Activated naive CD4-positive, alpha-beta T cell treated with anti-CD3 and anti-CD28 coated beads, Interleukin-2, amount 50 U/mL, for 24 hours (primary cell): Measurements from ENCODE around the gene GDF10.

ENCODE experiments used
- H3K27ac Mint-ChIP-seq: one replicate; pipeline ENCODE4 v1.8.0; 2021; ENCODE audit warnings: mild to moderate bottlenecking, mixed read lengths
- H3K27me3 Mint-ChIP-seq: one replicate; pipeline ENCODE4 v1.8.0; 2021; ENCODE audit warnings: mixed read lengths
- H3K36me3 Mint-ChIP-seq: one replicate; pipeline ENCODE4 v1.8.0; 2021; ENCODE audit warnings: mixed read lengths
- H3K4me1 Mint-ChIP-seq: one replicate; pipeline ENCODE4 v1.8.0; 2021; ENCODE audit warnings: mixed read lengths
- H3K4me3 Mint-ChIP-seq: one replicate; pipeline ENCODE4 v1.8.0; 2021; ENCODE audit warnings: mild to moderate bottlenecking, mixed read lengths
- H3K9me3 Mint-ChIP-seq: one replicate; pipeline ENCODE4 v1.8.0; 2021; ENCODE audit warnings: mixed read lengths

GDF10 gene

DNA sequence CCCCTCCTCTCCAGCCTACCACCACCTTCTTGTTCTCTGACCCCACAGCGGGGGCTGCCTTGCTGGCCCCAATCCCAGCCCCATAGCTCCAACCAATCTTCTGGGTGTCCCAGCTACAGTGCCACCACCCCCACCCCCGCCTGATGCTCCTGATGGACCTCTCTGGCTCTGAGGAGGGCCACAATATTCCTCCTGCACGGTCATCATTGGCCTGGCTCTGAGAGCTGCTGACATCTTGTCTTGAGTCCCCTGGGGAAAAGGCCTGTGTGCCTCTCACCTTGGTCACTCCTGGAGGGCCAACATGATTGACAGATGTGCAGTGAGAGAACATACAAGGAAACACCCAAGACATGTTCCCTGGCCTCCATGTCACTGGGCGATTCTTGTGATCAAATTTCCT, 29.9 kb downstream of the GDF10 start:
- Mint-ChIP-seq H3K9me3 (no peaks in the 10 kb centered on the region), H3K27ac (no peak overlapping the region), H3K4me3 (no peak overlapping the region), H3K27me3 (peaks cover 2% of the 10 kb centered on the region), H3K4me1 (no peaks in the 10 kb centered on the region), H3K36me3 (no peaks in the 10 kb centered on the region)

DNA sequence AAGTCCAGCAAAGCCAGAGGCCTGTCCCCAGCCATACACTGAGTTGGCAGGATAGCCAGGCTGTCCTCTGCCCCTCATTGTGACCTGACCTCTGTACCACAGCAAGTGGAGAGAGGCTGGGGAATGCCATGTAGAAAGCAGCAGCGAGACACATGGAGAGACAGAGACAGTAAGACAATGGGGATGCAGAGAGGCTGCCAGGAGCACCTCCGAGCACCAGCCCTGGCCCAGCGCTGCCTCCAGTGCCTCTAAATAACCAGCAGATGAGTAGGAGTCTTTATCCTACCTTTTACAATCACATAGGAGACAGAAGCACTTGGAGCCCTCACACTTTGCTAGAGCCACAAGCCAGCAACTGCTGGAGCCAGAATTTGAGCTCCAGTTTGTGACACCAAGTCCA, 30.4 kb downstream of the GDF10 start:
- Mint-ChIP-seq H3K36me3 (no peaks in the 10 kb centered on the region), H3K4me3 (no peak overlapping the region), H3K4me1 (no peaks in the 10 kb centered on the region), H3K9me3 (no peaks in the 10 kb centered on the region), H3K27me3 (peaks cover 2% of the 10 kb centered on the region), H3K27ac (no peak overlapping the region)

DNA sequence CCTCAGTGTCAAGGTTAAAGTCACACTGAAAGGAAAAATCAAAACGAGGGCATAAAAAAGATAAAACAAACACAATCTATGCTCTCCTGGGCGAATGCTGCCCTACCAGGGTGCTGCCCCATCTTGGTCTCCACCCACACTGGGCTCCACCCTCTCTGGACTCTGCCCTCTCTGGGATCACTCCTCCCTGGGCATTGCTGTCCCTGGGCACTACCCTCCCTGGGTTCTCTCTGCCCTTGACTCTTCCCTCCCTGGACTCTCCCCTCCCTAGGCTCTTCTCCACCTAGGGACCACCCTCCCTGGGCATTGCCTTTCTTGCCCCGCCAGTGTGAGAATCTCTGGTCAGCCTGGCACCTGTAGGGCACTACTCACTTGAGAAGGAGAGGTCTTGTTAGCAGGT, 30.8 kb downstream of the GDF10 start:
- no peak overlapping the region for H3K4me3 Mint-ChIP-seq
- no peaks in the 10 kb centered on the region for H3K4me1 Mint-ChIP-seq
- no peaks in the 10 kb centered on the region for H3K9me3 Mint-ChIP-seq

DNA sequence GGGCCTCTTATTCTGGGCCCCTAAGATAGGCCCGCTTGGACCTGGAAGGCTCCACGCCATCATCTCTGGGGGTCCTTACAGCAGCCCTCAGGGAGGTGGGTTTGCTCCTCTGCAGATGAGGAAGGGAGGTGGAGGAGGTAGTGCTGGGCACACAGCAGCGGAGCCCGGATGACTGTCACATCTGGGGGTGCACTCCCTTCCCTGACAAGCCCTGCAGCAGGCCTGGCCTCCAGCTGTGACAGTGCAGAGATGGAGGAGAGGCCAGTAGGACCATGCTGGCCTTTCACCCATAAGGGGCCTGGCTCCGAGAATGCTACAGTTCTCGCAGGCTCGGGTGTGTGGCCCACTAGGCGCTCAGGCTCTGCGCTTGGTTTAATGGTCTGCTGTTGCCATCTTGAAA, 31.5 kb downstream of the GDF10 start:
- Mint-ChIP-seq H3K36me3 (no peaks in the 10 kb centered on the region), H3K4me1 (no peaks in the 10 kb centered on the region), H3K27me3 (peaks cover 3% of the 10 kb centered on the region), H3K4me3 (no peak overlapping the region), H3K27ac (no peak overlapping the region), H3K9me3 (no peaks in the 10 kb centered on the region)

More for the DNA sequence above, 30.8 kb downstream of the GDF10 start:
- no peak overlapping the region for H3K27ac Mint-ChIP-seq
- H3K27me3 Mint-ChIP-seq: peaks cover 2% of the 10 kb centered on the region
- no peaks in the 10 kb centered on the region for H3K36me3 Mint-ChIP-seq

DNA sequence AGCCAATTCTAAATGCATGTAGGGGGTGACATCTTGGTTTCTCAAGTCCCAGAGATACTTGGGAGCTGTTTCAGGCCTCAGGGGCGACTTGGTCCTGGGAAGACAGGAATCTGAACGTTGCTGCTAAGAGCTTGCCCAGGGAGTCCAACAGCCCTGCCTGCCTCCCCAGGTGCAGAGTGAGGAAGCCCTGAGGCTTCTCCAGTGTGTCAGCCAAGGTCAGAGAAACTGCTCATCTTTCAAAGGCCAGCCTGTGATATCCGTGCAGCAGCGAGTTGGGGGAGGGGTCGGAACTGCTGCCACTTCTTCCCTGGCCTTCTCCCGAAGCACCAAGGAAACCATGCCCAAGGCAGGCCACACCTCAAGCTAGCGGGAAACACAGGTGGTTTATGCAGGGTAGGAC, 32.0 kb downstream of the GDF10 start:
- H3K27ac Mint-ChIP-seq: no peak overlapping the region
- no peaks in the 10 kb centered on the region for H3K4me1 Mint-ChIP-seq
- no peaks in the 10 kb centered on the region for H3K36me3 Mint-ChIP-seq
- H3K27me3 Mint-ChIP-seq: peaks cover 3% of the 10 kb centered on the region
- H3K9me3 Mint-ChIP-seq: no peaks in the 10 kb centered on the region
- no peak overlapping the region for H3K4me3 Mint-ChIP-seq

DNA sequence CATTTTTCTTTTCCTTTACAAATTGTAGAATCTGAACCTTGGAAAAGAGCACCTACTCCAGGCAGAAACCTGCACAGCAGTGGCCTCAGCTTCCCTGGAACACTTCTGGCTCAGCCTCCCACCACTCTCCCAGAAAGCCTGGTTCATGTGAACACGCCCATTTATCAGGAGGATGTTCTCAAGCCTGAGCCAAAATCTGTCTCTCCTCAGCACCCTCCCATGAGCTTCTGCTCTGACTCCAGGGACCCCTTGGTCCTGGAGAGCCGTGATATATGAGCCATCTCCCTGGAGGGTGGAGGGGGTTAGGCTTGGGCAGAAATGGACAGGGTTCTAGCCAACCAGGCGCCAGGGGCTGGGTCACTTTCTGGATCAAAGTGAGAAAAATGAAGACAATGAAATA, 32.4 kb downstream of the GDF10 start:
- Mint-ChIP-seq H3K4me3 (no peak overlapping the region), H3K27me3 (peaks cover 3% of the 10 kb centered on the region), H3K36me3 (no peaks in the 10 kb centered on the region), H3K27ac (no peak overlapping the region), H3K9me3 (no peaks in the 10 kb centered on the region), H3K4me1 (no peaks in the 10 kb centered on the region)

DNA sequence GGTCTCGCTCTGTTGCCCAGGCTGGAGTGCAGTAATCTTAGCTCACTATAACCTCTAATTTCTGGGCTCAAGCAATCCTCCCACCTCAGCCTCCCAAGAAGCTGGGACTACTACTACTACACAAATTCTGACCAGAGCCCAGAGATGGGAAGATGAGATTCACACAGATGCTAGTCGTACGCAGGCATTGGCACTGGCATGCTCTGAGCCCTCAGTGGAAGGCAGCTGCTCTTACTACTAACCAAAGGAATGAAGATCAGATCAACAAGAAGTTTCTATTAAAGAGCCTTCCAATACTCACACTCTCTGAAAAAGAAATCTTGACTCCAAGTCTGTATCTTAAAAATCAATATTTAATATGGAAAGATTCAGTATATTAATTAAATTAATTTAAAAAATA, 32.9 kb downstream of the GDF10 start:
- Mint-ChIP-seq H3K27ac (no peak overlapping the region), H3K4me3 (no peak overlapping the region), H3K27me3 (peaks cover 3% of the 10 kb centered on the region), H3K36me3 (no peaks in the 10 kb centered on the region), H3K9me3 (no peaks in the 10 kb centered on the region), H3K4me1 (no peaks in the 10 kb centered on the region)

DNA sequence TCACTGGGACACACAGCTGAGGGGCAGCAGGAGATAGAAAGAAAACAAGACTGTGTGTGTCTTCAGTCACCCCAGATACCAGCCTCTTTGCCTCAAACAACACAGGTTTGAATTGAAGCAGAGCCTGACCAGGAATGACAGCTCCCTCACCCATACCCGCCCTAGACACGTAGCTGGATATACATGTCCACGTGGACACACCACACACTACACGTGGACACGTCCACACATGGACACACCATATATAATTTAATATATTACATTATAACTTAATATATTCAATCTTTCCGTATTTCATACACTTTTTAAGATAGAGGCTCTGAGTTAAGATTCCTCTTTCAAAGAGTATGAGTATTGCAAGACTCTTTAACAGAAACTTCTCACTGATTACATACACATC, 33.5 kb downstream of the GDF10 start:
- H3K27me3 Mint-ChIP-seq: peaks cover 3% of the 10 kb centered on the region
- H3K4me1 Mint-ChIP-seq: no peaks in the 10 kb centered on the region
- H3K27ac Mint-ChIP-seq: no peak overlapping the region
- no peak overlapping the region for H3K4me3 Mint-ChIP-seq
- no peaks in the 10 kb centered on the region for H3K36me3 Mint-ChIP-seq
- H3K9me3 Mint-ChIP-seq: no peaks in the 10 kb centered on the region

DNA sequence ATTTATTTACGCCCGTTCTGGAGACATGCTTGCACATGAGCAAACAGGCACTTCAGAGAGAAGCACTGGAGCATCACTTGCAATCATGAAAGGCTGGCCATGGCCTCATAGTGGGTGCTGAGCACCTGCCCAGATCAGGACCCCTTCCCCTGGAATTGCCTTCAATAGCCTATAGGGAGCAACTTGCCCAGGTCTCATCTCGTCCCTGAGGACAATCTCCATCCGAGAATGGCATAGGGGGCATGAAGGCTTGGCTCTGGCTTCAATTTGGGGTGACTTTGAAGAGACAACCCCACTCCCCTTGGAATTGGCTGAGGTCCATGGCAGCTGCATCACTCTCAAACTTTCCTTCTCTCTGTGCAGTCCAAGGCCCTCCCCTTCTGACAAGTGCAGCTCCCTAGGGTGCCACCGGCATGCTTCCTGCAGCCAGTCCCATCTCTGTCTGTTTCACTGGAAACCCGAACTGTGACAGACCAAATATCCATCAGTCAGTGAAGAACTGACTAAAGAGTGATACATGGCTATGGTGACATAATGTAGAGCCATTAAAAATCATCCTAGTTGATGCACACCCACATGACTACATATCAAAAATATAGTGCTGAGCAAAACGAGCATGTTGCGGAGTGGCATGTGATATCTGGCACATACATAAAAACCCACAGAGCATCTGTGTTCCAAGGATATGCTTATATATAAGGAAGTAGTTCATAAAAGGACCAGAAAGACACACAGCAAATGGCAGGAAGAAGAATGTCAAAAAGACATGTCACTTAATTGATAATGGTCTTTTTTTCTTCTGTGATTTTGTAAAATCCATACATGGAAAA, 34.7 kb downstream of the GDF10 start:
- no peak overlapping the region for H3K4me3 Mint-ChIP-seq
- peaks cover 3% of the 10 kb centered on the region for H3K27me3 Mint-ChIP-seq
- H3K9me3 Mint-ChIP-seq: no peaks in the 10 kb centered on the region
- no peak overlapping the region for H3K27ac Mint-ChIP-seq
- H3K4me1 Mint-ChIP-seq: no peaks in the 10 kb centered on the region
- H3K36me3 Mint-ChIP-seq: no peaks in the 10 kb centered on the region

DNA sequence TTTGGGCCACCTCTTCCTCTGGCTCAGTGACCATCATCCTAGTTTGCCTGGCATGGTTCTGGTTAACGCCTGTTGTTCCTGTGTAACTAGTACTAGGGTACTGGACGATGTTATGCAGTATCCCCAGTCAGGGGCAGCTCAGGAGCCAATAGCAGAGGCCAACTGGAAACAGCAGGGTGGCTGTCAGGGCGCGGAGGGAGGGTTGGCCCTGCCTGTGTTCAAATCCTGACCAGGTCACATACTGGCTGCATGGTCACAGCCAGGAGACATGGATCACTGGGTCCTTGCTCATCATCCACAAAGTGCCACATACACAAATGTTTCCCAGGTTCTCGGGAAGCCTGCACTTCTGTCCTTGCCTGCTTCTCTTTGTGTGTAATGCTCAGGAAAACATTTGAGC, 35.9 kb downstream of the GDF10 start:
- Mint-ChIP-seq H3K4me1 (no peaks in the 10 kb centered on the region), H3K36me3 (no peaks in the 10 kb centered on the region), H3K27me3 (peaks cover 8% of the 10 kb centered on the region), H3K27ac (no peak overlapping the region), H3K4me3 (no peak overlapping the region), H3K9me3 (no peaks in the 10 kb centered on the region)

DNA sequence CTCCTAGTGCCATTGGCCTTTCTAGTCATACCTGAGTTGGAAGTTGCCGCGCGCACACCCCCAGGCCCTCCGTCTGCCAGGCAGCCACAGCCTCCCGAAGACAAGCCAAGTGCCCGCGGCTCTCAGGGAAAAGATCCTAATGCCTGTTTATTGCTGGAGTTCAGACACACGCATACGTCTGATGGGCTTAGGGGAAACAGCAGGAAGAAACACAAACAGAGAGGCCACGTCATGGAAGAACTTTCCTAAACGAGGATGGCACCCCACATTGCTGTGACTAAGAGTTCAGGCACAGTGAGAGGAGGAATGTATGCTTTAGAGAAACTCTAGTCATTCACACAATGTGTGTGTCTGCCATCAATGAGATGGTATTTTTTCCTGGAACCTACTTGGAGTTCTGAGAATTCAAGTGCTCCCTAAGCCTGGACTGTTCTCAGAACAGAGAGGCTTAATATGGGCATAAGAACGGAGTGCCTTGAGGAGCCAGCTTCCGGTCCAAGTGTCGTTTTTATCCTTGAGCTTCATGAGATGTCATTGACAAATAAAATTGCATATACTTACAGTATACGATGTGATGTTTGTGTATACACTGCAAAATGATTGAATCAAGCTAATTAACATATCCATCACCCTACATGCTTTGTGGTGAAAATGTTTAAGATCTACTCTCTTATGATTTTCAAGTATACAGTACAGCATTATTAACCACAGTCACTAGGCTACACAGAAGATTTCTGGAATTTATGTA, 36.6 kb downstream of the GDF10 start:
- no peak overlapping the region for H3K27ac Mint-ChIP-seq
- no peaks in the 10 kb centered on the region for H3K36me3 Mint-ChIP-seq

DNA sequence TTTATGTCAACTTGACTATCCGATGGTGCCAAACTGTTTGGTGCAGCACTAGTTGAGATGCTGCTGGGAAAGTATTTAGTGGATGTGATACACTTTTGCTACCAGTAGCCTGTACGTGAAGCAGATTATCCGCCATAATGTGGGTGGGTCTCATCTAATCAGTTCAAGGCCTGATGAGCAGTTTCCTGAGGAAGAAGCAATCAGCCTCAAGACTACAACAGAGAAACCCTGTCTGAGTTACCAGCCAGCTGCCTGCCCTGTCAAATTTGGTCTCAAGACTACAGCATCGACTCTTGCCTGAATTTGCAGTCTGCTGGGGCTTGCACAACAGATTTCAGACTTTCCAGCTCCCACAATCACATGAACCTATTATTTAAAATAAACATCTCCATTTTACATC, 37.3 kb downstream of the GDF10 start:
- no peaks in the 10 kb centered on the region for H3K36me3 Mint-ChIP-seq

More for the DNA sequence above, 36.6 kb downstream of the GDF10 start:
- H3K27me3 Mint-ChIP-seq: peaks cover 8% of the 10 kb centered on the region
- no peaks in the 10 kb centered on the region for H3K4me1 Mint-ChIP-seq
- no peaks in the 10 kb centered on the region for H3K9me3 Mint-ChIP-seq
- no peak overlapping the region for H3K4me3 Mint-ChIP-seq

DNA sequence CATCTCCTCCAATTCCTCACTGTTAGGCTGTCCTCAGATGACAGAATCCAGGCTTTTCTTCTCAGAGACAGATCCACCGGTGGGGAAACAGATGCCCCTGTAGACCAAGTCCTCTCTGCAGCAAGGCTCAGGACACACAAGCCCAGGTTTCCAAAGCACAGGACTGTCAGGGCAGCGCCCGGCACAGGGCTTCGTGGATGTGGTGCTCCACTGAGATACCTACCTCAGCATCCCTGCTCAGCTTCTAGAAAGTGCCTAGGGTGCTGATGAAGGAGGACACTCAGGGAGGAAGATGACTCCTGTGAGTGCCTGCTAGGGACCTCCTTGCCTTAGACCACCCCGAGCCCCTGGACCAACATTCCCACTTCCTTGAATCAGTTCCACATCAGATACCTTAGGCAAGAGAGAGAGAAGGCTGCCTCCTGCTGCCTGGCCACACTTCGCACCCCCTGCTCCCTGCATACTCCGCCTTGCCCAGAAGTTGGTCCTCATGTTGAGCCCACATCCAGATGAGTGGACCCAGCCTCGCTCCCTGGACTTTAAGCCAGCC, 39.3 kb downstream of the GDF10 start:
- no peak overlapping the region for H3K27ac Mint-ChIP-seq
- no peaks in the 10 kb centered on the region for H3K4me1 Mint-ChIP-seq
- no peaks in the 10 kb centered on the region for H3K36me3 Mint-ChIP-seq
- H3K4me3 Mint-ChIP-seq: no peak overlapping the region
- H3K9me3 Mint-ChIP-seq: no peaks in the 10 kb centered on the region
- peaks cover 8% of the 10 kb centered on the region for H3K27me3 Mint-ChIP-seq

More for the DNA sequence above, 37.3 kb downstream of the GDF10 start:
- H3K27me3 Mint-ChIP-seq: peaks cover 8% of the 10 kb centered on the region
- H3K4me3 Mint-ChIP-seq: no peak overlapping the region
- H3K4me1 Mint-ChIP-seq: no peaks in the 10 kb centered on the region
- no peaks in the 10 kb centered on the region for H3K9me3 Mint-ChIP-seq
- H3K27ac Mint-ChIP-seq: no peak overlapping the region

DNA sequence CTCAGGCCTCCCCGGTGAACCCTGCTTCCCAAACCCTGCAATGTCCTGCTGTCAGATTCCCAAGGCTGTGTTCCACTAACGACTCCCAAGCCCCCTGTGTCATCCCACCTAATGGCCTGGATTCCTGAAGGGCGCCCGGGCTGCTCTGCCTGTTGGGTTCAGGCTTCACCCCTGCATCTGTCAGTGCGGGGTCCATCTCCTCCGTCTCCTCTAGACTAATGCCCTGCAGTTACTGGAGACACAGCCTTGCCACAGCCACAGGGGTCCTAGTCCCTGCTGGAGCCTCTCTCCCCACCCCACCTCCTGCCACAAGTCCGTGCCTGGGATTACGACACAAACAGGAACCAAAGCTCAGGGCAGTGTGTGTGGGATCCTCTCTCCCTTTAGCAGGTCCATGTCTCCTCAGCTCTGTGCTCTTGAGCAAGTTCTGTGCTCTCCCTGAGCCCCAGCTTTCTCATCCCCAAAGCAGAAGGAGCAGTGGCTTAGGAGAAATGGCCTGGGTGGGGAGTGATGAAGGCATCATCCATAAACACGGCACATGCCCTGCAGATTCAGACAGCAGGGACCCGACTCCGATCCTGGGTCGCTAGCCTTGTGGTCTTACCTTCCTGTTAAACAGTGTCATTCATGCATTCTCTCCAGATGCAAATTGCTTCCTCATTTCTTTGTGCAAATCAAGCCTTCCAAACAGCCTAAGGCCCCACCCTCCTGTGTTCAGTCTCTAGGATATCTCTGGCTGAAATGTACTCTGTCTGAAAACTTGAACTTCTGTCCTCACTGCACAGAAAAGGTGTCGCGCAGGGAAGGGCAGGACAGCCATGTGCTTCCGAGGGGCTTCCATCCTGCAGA, 40.0 kb downstream of the GDF10 start:
- H3K27me3 Mint-ChIP-seq: peaks cover 6% of the 10 kb centered on the region
- no peak overlapping the region for H3K4me3 Mint-ChIP-seq
- no peaks in the 10 kb centered on the region for H3K36me3 Mint-ChIP-seq
- no peaks in the 10 kb centered on the region for H3K9me3 Mint-ChIP-seq
- no peaks in the 10 kb centered on the region for H3K4me1 Mint-ChIP-seq
- H3K27ac Mint-ChIP-seq: no peak overlapping the region

DNA sequence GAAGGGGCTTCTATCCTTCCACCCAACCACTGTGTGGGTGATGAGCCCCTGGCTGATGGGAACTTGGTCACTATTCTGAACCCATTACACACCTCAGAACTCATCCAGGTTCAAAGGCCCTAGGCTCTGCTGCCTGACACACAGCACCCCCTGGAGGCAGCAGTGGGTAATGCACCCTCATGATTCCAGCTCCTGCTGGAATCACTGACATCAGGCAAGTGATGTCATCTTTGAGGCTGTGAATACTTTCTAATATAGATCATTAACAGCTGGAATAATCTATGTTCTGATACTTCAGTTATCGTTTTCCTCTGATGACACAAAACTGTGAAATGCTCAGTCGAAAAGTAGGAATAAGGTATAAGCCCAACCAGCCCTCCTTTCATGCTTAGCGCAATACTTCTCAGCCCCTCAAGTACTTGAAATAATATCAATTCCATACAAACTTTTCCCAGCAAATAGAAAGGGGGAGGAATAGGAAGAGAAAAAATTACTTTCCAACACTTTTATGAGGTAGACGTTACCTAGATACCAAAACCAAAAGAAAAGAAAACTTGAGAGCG, 40.7 kb downstream of the GDF10 start:
- H3K27ac Mint-ChIP-seq: no peak overlapping the region
- H3K4me3 Mint-ChIP-seq: no peak overlapping the region
- no peaks in the 10 kb centered on the region for H3K4me1 Mint-ChIP-seq
- no peaks in the 10 kb centered on the region for H3K36me3 Mint-ChIP-seq
- no peaks in the 10 kb centered on the region for H3K9me3 Mint-ChIP-seq
- H3K27me3 Mint-ChIP-seq: peaks cover 6% of the 10 kb centered on the region
